ENCODE measurements around the gene TOM1. TPM values are rescaled to one million over a fixed set of nuclear protein-coding genes. Genes with fewer than 3 reads are reported as not detected.

TOM1 gene
- total RNA-seq, 1 donor from 2014 or later: 120 TPM

DNA sequence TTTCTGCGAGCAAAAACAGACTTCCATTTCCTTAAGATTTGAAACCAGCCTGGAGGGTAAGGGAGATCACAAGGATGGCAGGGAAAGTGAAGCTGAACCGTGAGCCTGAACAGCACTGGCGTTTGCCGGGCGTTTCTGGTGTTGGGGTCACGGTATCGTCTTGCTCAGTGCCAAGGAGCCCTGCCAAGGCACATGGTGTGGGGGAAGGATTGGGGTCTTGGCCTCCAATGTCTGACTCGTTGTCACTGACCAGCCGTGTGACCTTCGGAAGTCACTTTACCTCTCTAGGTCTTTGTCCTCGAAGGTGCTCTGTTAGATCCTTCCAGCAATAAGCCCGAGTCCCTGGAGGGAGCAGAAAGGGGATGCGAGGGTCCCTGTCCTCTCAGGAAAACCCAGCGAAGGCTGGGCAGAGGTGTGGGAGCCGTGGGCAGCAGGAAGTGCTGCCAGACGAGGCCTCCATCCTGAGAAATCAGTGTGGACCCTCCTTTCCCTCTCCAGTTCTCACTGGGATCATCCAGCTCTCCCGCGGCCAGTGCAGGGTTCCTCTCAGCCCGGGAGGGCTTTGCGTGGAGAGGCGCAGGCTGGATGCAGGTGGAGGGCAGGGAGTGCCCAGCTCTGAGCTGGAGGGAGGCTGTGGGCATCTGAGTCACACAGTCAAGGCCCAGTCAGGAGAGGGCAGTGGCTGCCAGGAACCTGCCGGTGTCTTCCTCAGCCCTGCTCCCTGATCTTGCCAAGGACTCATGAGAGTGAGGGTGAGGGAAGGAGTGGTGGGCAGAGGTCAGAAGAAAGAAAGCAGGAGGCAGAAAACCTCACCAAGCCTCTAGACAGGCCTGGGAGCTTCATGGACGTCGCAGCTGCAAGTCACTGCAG, 18.9 kb downstream of the TOM1 start:
- Histone ChIP-seq H3K4me3 (no peak overlapping the region), H3K4me1 (peaks cover 32% of the 10 kb centered on the region), H3K9me3 (no peaks in the 10 kb centered on the region), H3K27me3 (no peaks in the 10 kb centered on the region), H3K36me3 (peaks cover 0 to 56% of the 10 kb centered on the region in 2 donors), H3K27ac (no peak overlapping the region)
- intact Hi-C loops (cut with DNase I): no loop called here
- no peak for DNase-seq (ENCODE audit: extremely low spot score in 2 of 2)
- TF ChIP-seq POLR2AphosphoS5 (IDR thresholded peaks at IDR 0.05; ENCODE audit: insufficient read depth in 1 of 2, low read depth in 1 of 2) (no peak), POLR2A (IDR thresholded peaks at IDR 0.05) (no peak)
- TF ChIP-seq, protein P1, sequence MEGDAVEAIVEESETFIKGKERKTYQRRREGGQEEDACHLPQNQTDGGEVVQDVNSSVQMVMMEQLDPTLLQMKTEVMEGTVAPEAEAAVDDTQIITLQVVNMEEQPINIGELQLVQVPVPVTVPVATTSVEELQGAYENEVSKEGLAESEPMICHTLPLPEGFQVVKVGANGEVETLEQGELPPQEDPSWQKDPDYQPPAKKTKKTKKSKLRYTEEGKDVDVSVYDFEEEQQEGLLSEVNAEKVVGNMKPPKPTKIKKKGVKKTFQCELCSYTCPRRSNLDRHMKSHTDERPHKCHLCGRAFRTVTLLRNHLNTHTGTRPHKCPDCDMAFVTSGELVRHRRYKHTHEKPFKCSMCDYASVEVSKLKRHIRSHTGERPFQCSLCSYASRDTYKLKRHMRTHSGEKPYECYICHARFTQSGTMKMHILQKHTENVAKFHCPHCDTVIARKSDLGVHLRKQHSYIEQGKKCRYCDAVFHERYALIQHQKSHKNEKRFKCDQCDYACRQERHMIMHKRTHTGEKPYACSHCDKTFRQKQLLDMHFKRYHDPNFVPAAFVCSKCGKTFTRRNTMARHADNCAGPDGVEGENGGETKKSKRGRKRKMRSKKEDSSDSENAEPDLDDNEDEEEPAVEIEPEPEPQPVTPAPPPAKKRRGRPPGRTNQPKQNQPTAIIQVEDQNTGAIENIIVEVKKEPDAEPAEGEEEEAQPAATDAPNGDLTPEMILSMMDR (IDR thresholded peaks at IDR 0.05): no peak

DNA sequence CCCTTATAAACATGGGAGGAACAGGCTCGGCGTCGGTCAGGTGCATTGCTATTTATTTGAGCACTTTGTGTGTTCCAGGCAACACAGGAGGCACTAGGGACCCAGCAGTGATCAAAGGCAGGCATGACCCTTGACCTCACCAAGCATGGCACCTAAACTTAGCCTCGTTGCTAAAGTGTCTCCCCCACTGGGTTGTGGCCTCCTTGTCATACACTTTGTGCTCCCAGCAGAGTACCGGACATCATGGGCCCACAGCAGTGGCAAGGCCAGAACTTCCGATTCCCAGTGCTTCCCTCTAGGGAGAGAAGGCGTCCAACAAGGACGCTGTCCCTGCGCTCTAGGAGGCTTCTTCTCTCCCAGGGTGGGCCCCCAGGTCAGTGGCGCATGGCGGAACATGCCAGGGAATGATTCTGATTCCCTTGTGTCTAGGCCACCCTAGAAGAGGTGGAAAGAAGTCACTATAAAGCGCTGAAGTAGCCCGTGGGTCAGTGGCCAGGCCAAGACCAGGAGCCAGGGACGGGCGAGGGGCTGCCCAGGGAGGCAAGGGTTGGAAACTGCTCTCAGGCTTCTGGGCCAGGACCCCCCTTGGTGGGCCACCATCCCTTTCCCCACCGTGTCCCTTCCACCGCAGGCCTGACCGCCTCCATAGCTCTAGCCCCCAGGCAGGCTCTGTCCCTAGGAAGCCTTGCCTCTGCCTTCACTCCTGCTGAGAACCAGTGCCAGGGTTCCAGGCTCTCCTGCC, 19.7 kb downstream of the TOM1 start:
- Histone ChIP-seq H3K4me3 (no peak overlapping the region), H3K27ac (no peak overlapping the region), H3K4me1 (peaks cover 24% of the 10 kb centered on the region), H3K9me3 (no peaks in the 10 kb centered on the region), H3K36me3 (peaks cover 0 to 64% of the 10 kb centered on the region in 2 donors), H3K27me3 (no peaks in the 10 kb centered on the region)
- intact Hi-C loops (cut with DNase I): no loop called here
- TF ChIP-seq, protein P1 (IDR thresholded peaks at IDR 0.05): no peak
- TF ChIP-seq POLR2AphosphoS5 (IDR thresholded peaks at IDR 0.05; ENCODE audit: insufficient read depth in 1 of 2, low read depth in 1 of 2): no peak
- no peak for TF ChIP-seq POLR2A (IDR thresholded peaks at IDR 0.05)
- no peak for DNase-seq (ENCODE audit: extremely low spot score in 2 of 2)

DNA sequence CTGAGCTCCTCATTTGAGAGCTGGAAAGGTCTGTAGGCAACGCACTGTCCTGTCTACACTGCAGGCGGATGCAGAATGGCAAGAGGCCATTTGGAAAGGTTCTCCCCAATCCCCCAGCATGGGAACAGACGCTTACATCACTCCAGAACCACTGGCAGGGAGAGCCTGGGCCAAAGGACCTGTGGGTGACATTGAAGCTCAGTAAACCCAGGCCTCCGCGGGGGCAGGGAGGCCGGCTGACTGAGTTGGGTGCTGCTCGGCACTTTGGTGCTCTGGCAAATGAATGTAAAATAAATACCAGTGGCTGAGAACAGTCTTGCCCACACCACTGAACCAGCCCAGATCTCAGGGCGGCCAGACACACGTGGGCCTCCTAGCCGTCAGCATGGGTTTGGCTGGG, 22.4 kb downstream of the TOM1 start:
- Histone ChIP-seq H3K4me1 (no peaks in the 10 kb centered on the region), H3K9me3 (no peaks in the 10 kb centered on the region), H3K27ac (no peak overlapping the region), H3K27me3 (no peaks in the 10 kb centered on the region), H3K4me3 (no peak overlapping the region), H3K36me3 (peaks cover 0 to 91% of the 10 kb centered on the region in 2 donors)
- DNase-seq (ENCODE audit: extremely low spot score in 2 of 2): no peak
- intact Hi-C loops (cut with DNase I): no loop called here
- no peak for TF ChIP-seq POLR2A (IDR thresholded peaks at IDR 0.05)
- TF ChIP-seq, protein P1 (IDR thresholded peaks at IDR 0.05): no peak
- TF ChIP-seq POLR2AphosphoS5 (IDR thresholded peaks at IDR 0.05; ENCODE audit: insufficient read depth in 1 of 2, low read depth in 1 of 2): no peak

DNA sequence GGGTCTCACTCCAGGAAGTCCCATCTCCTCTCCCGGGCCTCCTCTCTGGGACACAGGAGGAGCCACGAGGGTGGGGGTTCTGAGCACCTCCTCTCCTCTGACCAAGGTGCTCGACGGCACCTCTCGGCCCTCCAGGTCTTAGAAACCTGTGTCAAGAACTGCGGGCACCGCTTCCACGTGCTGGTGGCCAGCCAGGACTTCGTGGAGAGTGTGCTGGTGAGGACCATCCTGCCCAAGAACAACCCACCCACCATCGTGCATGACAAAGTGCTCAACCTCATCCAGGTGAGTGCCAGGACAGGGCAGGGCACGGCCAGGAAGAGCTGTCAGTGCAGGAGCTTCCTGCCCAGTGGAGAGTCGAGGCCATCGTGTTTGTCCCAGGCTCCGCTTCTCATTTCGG, 23.2 kb downstream of the TOM1 start:
- H3K4me1 ChIP-seq: no peaks in the 10 kb centered on the region
- TF ChIP-seq POLR2AphosphoS5 (IDR thresholded peaks at IDR 0.05; ENCODE audit: insufficient read depth in 1 of 2, low read depth in 1 of 2): no peak
- TF ChIP-seq POLR2A (IDR thresholded peaks at IDR 0.05): no peak
- TF ChIP-seq, protein P1 (IDR thresholded peaks at IDR 0.05): no peak
- peaks cover 0 to 91% of the 10 kb centered on the region in 2 donors for H3K36me3 ChIP-seq
- no peak overlapping the region for H3K4me3 ChIP-seq
- H3K27ac ChIP-seq: no peak overlapping the region
- no peak for DNase-seq (ENCODE audit: extremely low spot score in 2 of 2)
- H3K27me3 ChIP-seq: no peaks in the 10 kb centered on the region
- intact Hi-C loops (cut with DNase I): no loop called here
- no peaks in the 10 kb centered on the region for H3K9me3 ChIP-seq
